GM12892 (cell line): ENCODE data around the gene SET.
"Not testable (repeated sequence)": the region's sequence is repeated elsewhere in the genome, so short reads cannot be mapped to it uniquely, and the experiment has no call there.

Experiments
- DNase-seq: peaks from one replicate; pipeline ENCODE4 v3.0.0; 2011; ENCODE audit not compliant: insufficient read length
- FAIRE-seq: peaks from 2 replicates; lab custom pipeline; 2011; peaks lifted over from hg19 to GRCh38; lab: Jason Lieb, UNC
- POLR2A ChIP-seq: IDR thresholded peaks from 2 replicates; pipeline ENCODE4 v1.6.1; 2011; ENCODE audit warnings: low read depth, low read length, control low read depth
- POLR2AphosphoS5 ChIP-seq: IDR thresholded peaks from 2 replicates; pipeline ENCODE4 v1.6.1; 2011; ENCODE audit warnings: low read depth, low read length, control low read depth
- TAF1 ChIP-seq: IDR thresholded peaks from 2 replicates; pipeline ENCODE4 v1.6.1; 2011; ENCODE audit warnings: low read depth, mild to moderate bottlenecking, control low read depth, low read length, borderline replicate concordance

SET gene

DNA sequence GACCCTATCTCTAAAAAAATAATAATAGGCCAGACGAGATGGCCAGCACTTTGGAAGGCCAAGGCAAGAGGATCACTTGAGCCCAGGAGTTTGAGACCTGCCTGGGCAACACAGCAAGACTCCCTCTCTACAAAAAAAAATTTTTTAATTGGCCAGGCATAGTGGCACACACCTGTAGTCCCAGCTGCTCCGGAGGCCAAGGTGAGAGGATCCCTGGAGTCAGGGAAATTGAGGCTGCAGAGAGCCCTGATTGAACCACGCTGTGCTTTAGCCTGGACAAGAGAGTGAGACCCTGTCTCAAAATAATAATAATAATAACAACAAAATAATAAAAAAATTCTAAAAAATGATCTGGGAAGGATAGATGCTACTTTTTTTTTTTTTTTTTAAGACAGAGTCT is 31.2 kb upstream of the SET start:
- no peak for FAIRE-seq
- TF ChIP-seq POLR2AphosphoS5 = no peak
- no peak for TF ChIP-seq TAF1
- TF ChIP-seq POLR2A = no peak
- no peak for DNase-seq

DNA sequence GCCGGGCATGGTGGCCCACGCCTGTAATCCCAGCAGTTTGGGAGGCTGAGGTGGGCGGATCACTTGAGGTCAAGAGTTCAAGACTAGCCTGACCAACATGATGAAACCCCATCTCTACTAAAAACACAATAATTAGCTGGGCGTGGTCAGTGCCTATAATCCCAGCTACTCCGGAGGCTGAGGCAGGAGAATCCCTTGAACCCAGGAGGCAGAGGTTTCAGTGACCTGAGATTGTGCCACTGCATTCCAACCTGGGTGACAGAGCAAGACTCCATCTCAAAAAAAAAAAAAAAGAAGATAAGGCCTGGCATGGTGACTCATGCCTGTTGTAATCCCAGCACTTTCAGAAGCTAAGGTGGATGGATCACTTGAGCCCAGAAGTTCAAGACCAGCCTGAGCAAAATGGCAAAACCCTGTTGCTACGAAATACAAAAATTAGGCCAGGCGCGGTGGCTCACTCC is 22.5 kb upstream of the SET start:
- not testable (repeated sequence) for FAIRE-seq, DNase-seq

DNA sequence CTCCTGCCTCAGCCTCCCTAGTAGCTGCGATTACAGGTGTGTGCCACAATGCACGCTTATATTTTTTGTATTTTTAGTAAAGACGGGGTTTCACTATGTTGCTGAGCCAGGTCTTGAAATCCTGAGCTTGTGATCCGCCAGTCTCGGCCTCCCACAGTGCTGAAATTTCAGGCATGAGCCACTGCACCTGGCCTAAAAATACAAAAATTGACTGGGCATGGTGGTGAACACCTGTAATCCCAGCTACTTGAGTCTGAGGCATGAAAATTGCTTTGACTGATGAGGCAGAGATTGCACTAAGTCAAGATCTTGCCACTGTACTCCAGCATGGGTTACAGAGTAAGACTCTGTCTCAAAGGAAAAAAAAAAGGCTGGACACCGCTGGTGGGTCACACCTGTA is 19.2 kb upstream of the SET start:
- DNase-seq (no peak), FAIRE-seq (no peak)
- no peak for TF ChIP-seq TAF1
- no peak for TF ChIP-seq POLR2AphosphoS5
- no peak for TF ChIP-seq POLR2A

DNA sequence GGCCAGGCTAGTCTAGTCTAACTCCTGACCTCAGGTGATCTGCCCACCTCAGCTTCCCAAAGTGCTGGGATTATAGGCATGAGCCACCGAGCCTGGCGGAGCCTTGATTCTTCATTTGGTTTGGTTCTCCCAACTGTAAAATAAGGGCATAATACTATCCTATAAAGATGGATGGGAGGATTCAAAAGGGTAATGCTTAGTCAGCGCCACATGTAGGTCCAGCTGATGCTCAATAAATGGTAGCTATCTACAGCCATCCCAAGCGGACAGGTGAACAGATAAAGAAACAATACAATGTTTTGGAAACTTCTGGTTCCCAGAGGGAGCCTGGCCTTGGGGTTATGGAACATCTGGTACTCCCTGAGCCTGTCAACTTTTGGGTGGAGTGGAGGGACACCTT is 13.6 kb upstream of the SET start:
- FAIRE-seq = no peak
- no peak for DNase-seq
- TF ChIP-seq TAF1 = no peak
- no peak for TF ChIP-seq POLR2A
- TF ChIP-seq POLR2AphosphoS5 = no peak

DNA sequence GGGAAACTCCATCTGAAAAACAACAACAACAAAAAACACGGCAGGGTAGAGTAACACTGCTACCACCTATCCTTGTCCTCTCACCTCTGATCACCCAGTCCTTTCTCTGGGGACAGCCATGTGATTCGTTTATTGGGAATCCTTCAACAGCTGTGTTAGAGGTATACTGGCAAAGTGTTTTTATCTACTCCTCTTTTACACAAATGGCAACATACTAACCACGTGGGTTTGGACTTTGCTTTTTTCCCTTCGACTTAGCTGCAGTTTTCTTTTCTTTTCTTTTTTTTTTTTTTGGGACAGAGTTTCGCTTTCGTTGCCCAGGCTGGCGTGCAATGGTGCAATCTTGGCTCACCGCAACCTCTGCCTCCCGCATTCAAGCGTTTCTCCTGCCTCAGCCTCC is 11.2 kb upstream of the SET start:
- DNase-seq = no peak
- TF ChIP-seq POLR2A (no peak), POLR2AphosphoS5 (no peak), TAF1 (no peak)
- FAIRE-seq = no peak

DNA sequence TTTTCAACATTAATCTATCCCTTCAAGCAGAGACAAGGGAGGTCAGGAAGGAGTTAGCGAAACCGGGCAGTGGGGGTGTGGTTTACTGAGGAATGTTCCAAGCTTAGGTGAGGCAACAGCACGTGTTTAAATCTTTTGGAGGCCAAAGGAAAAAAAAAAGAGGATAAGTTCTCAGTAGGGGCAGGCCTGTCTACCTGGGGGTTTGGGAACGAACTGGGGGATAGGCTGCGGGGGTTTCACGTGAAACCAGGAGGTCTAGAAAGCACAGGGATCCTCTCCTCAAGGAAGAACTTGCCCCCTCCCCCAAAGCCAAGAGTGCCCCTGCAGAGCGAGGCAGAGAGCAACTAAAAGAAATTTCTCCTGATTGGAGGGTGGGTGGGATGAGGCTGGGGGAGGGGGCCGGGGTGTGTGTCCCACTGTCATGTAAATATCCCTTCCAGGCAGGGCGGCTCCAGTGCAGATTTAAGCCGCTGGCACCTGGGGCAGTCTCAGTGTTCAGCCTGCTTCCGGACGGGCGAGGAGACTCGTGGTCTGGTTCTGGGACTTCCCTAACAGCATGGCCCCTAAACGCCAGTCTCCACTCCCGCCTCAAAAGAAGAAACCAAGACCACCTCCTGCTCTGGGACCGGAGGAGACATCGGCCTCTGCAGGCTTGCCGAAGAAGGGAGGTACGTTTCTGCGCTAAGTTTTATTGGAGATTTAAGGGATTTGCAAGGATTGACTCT is 5.5 kb upstream of the SET start:
- TF ChIP-seq TAF1 = no peak
- no peak; the same call in 1 of the 2 replicates for TF ChIP-seq POLR2AphosphoS5
- peak; percentile 61; the same call in 1 of the 2 replicates for TF ChIP-seq POLR2A
- DNase-seq = no peak
- peak; percentile 84 for FAIRE-seq

DNA sequence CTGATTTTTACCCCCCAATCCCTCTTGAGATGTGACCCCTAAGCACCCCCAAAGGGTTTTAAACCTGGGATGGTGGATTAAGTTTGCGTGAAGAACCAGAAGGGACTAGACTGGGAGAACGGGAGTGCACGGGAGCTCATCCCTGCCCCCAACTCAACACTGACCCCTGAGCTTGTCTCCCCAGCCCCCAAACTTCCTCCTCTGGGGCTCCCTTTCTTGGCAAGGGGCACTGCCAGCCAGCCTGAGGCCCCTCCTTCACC is 5.0 kb upstream of the SET start:
- TF ChIP-seq POLR2A = no peak
- TF ChIP-seq TAF1 = no peak
- no peak for TF ChIP-seq POLR2AphosphoS5
- DNase-seq (no peak), FAIRE-seq (no peak)

DNA sequence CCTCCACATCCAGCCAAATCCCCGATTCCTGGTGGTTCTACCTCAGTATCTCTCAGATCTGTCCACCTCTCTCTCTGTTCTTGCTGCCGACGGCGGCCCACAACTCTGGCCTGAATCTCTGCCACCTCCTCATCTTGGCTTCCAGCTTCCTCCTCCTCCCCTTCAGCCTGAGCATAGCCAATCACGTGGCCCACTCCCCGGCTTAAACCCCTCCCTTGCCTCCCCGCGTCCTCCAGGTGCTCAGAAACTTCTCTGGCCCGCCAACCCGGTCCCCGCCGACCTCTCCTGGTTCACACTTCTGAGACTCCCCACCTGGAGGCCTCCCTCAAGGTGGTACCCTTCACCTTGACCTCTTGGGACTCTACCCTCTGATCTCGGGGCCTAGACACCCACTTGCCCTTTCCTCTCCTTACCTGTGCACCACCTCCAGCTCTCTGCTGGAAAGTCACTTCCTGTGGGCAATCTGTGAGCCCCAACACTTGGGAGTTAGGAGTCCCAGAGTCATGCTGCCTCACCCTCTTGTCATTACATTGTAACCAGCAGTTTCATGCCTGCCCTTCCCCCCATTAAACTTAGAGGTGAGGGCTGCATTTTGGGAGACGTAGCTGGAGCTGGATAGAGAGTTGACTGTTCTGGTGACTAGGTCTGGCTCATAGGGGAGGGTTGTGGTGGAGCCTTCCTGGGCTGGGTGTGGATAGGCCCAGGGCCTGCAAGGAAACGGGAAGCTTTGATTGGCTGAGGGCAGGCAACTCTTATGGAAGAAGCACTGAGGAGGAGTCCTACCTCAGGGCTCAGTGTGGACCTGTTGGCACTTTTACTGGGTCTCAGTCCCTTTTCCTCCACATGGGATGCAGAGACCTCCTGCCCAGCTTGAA is 4.5 kb upstream of the SET start:
- TF ChIP-seq TAF1 = peak; percentile 87
- TF ChIP-seq POLR2AphosphoS5 = peak; percentile 95
- TF ChIP-seq POLR2A = peak; percentile 93
- DNase-seq (peak; percentile 78), FAIRE-seq (peak; percentile 94)

DNA sequence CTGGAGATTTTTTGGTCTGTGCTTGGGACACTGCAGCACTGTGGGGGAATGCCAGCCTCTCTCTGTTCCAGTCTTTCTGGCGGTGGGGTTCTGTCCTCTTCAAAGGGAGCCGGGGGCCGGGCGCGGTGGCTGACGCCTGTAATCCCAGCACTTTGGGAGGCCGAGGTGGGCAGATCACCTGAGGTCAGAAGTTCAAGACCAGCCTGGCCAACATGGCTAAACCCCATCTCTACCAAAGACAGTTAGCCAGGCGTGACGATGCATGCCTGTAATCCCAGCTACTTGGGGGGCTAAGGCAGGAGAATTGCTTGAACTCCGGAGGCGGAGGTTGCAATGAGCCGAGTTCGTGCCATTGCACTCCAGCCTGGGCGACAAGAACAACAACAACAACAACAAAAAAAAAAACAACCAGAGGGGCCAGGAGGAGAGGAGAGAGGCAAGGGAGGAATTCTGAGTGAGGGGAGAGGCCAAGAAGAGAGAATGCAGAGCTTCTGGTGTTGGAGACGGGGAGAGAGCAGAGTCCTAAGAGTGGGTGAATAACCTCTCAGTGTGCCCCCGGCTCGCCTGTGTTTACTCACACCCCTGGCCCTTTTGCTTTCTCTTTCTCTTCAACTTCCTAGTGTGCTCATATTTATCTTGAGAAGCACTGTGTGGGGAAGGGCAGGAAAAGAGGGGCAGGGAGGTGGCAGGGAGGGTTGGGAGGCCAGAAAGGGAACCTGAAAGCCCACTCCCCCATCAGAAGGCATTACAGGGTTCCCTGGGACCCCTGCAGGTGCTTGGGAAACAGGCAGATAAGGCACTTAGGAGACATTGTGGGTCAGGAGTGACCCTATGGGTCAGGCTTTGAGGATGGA is 3.2 kb upstream of the SET start:
- no peak for DNase-seq
- TF ChIP-seq POLR2AphosphoS5 (no peak), POLR2A (no peak), TAF1 (no peak)
- FAIRE-seq = no peak

DNA sequence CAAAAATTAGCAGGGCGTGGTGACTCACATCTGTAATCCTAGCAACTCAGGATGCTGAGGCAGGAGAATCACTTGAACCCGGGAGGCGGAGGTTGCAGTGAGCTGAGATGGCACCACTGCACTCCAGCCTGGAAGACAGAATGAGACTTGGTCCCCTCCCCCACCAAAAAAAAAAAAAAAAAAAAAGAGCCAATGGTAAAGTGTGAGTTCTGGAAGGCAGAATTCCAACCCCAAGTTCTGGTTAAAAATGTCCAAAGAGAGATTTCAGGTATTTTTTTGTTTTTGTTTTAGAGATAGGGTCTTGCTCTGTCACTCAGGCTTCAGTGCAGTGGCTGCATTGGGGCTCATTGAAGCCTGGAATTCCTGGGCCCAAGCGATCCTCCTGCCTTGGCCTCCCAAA is 1.6 kb upstream of the SET start:
- DNase-seq (no peak), FAIRE-seq (no peak)
- TF ChIP-seq POLR2AphosphoS5 = no peak
- TF ChIP-seq POLR2A = no peak
- TF ChIP-seq TAF1 = no peak

DNA sequence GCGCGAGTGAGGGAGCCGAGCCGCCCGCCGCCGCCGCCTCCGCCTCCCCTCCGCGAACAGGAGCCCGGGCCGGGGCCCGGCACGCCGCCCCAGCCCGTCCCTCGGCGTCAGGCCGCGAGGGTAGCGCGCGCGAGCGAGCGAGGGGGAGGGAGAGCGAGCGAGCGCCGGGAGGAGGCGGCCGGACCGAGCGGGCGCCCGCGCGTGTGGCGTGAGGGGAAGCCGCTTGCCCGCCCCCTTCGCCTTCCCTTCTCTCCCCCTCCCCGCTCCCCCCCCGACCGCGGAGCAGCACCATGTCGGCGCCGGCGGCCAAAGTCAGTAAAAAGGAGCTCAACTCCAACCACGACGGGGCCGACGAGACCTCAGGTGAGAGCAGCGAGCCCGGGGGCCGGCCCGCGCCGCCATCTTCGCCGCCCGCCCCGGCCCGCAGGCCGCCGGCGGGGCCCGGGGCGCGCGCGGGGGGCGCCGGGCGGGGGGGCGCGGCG is 312 bp downstream of the SET start:
- TF ChIP-seq TAF1 (no peak), POLR2AphosphoS5 (no peak), POLR2A (0 out of 2 replicates have a peak, but pooled peaks have one; percentile 2)
- no peak for DNase-seq
- FAIRE-seq = no peak

DNA sequence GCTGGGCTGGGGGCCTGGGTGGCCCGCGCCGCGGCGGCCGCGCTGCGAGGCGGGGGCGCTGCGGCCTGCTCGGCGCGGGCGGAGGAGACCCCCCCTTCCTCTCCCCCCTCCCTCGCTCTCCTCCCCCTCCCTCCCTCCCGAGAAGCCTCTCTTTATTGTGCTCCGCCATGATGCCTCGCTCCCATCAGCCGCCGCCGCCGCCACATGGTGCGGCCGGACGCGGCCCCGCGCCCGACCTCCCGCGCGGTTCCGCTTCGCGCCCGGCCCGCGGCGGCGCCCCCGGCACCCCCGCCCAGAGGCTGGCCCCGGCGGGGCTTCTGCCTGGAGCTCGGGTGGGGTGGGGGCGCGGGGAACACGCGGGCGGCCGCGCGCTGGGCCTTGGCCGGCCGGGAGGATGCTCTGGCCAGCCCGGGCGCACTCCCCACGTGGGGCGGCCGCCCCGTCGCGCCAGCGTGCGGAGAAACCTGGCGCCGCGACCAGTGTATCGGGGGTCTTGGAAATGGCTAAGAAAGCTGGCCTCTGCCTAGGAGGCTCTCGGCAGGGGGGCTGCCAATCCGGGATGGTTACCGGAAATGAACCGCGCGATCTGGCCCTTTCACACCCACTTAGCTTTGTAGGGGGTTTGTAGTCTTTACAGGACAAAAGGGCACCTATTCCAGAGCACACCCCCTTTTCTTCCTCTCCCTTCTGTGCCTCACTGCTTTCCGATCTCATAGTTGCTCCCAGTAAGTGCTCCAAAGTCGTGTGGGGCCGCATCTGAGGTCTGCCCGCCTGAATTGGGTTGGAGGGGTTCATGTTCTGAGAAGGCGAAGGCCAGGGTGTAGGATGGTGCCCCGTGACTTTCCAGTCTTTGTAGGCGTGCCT is 1.0 kb downstream of the SET start:
- TF ChIP-seq POLR2AphosphoS5 (peak; percentile 56; the same call in 1 of the 2 replicates), TAF1 (no peak), POLR2A (peak; percentile 38; the same call in 1 of the 2 replicates)
- no peak for DNase-seq
- FAIRE-seq = peak; percentile 14
